Parathyroid adenoma (tissue), 2 donors: Measurements from ENCODE around the gene ACBD6.

Source experiments
- H2AFZ ChIP-seq: fragments of 300-600 bp; sonication (generic); one replicate; pipeline ENCODE4 v1.7.0; 2017; ENCODE audit warnings: antibody characterized with exemption, mild to moderate bottlenecking
- H3K27ac ChIP-seq: fragments of 300-600 bp; sonication (generic); one replicate; pipeline ENCODE4 v1.7.0; 2017
- H3K27me3 ChIP-seq: fragments of 300-600 bp; sonication (generic); one replicate; pipeline ENCODE4 v1.7.0; 2017; ENCODE audit warnings: low read length; ENCODE audit not compliant: control insufficient read depth, insufficient read depth
- H3K36me3 ChIP-seq: fragments of 300-600 bp; sonication (generic); one replicate; pipeline ENCODE4 v1.7.0; 2017; ENCODE audit warnings: low read length; ENCODE audit not compliant: control insufficient read depth, insufficient read depth
- H3K4me1 ChIP-seq: fragments of 300-600 bp; sonication (generic); one replicate; pipeline ENCODE4 v1.7.0; 2017; ENCODE audit warnings: control low read depth
- H3K4me2 ChIP-seq: fragments of 300-600 bp; sonication (generic); one replicate; pipeline ENCODE4 v1.7.0; 2017; ENCODE audit warnings: low read length
- H3K4me3 ChIP-seq: fragments of 300-600 bp; sonication (generic); one replicate; pipeline ENCODE4 v1.7.0; 2017; ENCODE audit warnings: low read depth, low read length
- H3K79me2 ChIP-seq: fragments of 300-600 bp; sonication (generic); one replicate; pipeline ENCODE4 v1.7.0; 2017; ENCODE audit warnings: control low read depth
- H3K9ac ChIP-seq: fragments of 300-600 bp; sonication (generic); one replicate; pipeline ENCODE4 v1.7.0; 2017; ENCODE audit warnings: mild to moderate bottlenecking
- H3K9me3 ChIP-seq: fragments of 300-600 bp; sonication (generic); one replicate; pipeline ENCODE4 v1.7.0; 2017; ENCODE audit warnings: low read length; ENCODE audit not compliant: control insufficient read depth
- CTCF ChIP-seq: fragments of 300-600 bp; sonication (generic); IDR thresholded peaks from one replicate; pipeline ENCODE4 v1.7.0; 2017; ENCODE audit warnings: antibody characterized with exemption, mild to moderate bottlenecking
- donor health status: primary hyperparathyroidism.

Gene ACBD6

GRCh38 chr1:180435566-180435965 lies 66.8 kb downstream of the ACBD6 start:
- Histone ChIP-seq H3K27ac (no peak overlapping the region), H3K4me1 (no peaks in the 10 kb centered on the region), H3K4me3 (no peak overlapping the region), H3K9me3 (no peaks in the 10 kb centered on the region), H3K9ac (no peak overlapping the region), H3K79me2 (no peaks in the 10 kb centered on the region), H3K27me3 (no peaks in the 10 kb centered on the region), H3K36me3 (no peaks in the 10 kb centered on the region), H3K4me2 (no peak overlapping the region), H2AFZ (no peak overlapping the region)
- no peak for TF ChIP-seq CTCF

- H3K4me3 ChIP-seq = no peak overlapping the region
- H3K27me3 ChIP-seq = no peaks in the 10 kb centered on the region
- no peak overlapping the region for H3K4me2 ChIP-seq
- H3K9ac ChIP-seq = no peak overlapping the region
- no peaks in the 10 kb centered on the region for H3K79me2 ChIP-seq
- no peaks in the 10 kb centered on the region for H3K4me1 ChIP-seq
- H3K27ac ChIP-seq = no peak overlapping the region
- no peaks in the 10 kb centered on the region for H3K9me3 ChIP-seq
- H3K36me3 ChIP-seq = no peaks in the 10 kb centered on the region
- no peak overlapping the region for H2AFZ ChIP-seq
- no peak for TF ChIP-seq CTCF
These were observed 68.5 kb downstream of the ACBD6 start for GRCh38 chr1:180433873-180434272.

GRCh38 chr1:180431683-180432082 lies 70.7 kb downstream of the ACBD6 start:
- H2AFZ ChIP-seq = no peak overlapping the region
- no peaks in the 10 kb centered on the region for H3K36me3 ChIP-seq
- no peak overlapping the region for H3K9ac ChIP-seq
- H3K27me3 ChIP-seq = no peaks in the 10 kb centered on the region
- TF ChIP-seq CTCF = no peak
- H3K27ac ChIP-seq = no peak overlapping the region
- H3K4me1 ChIP-seq = no peaks in the 10 kb centered on the region
- no peak overlapping the region for H3K4me3 ChIP-seq
- H3K4me2 ChIP-seq = no peak overlapping the region
- H3K79me2 ChIP-seq = no peaks in the 10 kb centered on the region
- H3K9me3 ChIP-seq = no peaks in the 10 kb centered on the region

GRCh38 chr1:180428782-180429695 lies 73.3 kb downstream of the ACBD6 start:
- Histone ChIP-seq H3K9me3 (no peaks in the 10 kb centered on the region), H3K9ac (no peak overlapping the region), H3K4me3 (no peak overlapping the region), H2AFZ (no peak overlapping the region), H3K79me2 (no peaks in the 10 kb centered on the region), H3K27ac (no peak overlapping the region), H3K4me1 (no peaks in the 10 kb centered on the region), H3K36me3 (no peaks in the 10 kb centered on the region), H3K4me2 (no peak overlapping the region), H3K27me3 (no peaks in the 10 kb centered on the region)
- no peak for TF ChIP-seq CTCF

- no peaks in the 10 kb centered on the region for H3K27me3 ChIP-seq
- H3K4me2 ChIP-seq = no peak overlapping the region
- no peak overlapping the region for H3K27ac ChIP-seq
- TF ChIP-seq CTCF = no peak
- no peaks in the 10 kb centered on the region for H3K4me1 ChIP-seq
- no peak overlapping the region for H2AFZ ChIP-seq
- H3K4me3 ChIP-seq = no peak overlapping the region
- H3K9me3 ChIP-seq = no peaks in the 10 kb centered on the region
- H3K36me3 ChIP-seq = no peaks in the 10 kb centered on the region
- H3K79me2 ChIP-seq = no peaks in the 10 kb centered on the region
- H3K9ac ChIP-seq = no peak overlapping the region
These were observed 76.4 kb downstream of the ACBD6 start for GRCh38 chr1:180425952-180426351.
